ENCODE results near the gene ESYT3. TPM values are rescaled to one million over a fixed set of nuclear protein-coding genes. Genes with fewer than 3 reads are reported as not detected.
"Not testable (repeated sequence)": the region's sequence is repeated elsewhere in the genome, so short reads cannot be mapped to it uniquely, and the experiment has no call there.

ESYT3 gene
- polyA plus RNA-seq, 12 donors = 10.4 to 31.0 (median 19.5) TPM; not detected in 1

DNA sequence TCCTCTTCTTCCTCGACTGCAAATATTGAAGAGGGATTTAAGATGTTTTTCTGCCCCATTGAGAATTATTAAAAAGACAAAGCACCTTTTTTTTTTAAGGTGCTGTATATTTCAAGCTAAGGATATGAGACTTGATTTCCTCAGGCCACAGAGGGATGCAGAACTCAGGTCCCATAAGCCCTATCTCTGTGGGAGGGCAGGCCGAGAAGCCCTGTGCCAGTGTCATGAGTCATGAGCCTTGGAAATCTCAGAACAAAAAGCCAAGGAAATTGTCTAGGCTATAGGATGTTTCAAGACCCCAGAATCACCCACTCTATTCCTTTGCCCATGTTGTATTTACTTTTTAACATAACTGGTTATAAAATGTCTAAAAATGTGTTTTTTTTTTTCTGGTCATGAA, 7.3 kb downstream of the ESYT3 start:
- DNase-seq = no peak

DNA sequence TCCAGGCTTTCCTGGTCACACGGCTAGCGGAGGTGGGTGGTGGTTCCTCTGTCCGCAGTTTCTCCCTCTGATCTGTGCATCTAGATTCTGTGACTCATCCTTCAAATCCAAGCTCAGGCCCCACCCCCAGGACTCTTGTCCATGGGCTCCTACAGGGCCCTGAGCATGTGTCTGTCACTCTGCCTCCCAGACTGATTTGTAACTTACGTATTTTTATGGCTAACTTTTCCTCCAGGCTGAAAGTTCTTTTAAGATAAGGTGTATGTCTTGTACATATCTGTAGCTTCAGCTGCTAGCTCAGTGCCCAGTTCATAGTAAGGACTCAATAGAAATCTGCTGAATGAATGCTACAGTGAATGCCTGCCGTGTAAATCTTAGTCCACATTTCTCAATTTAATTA, 8.0 kb downstream of the ESYT3 start:
- DNase-seq = no peak

DNA sequence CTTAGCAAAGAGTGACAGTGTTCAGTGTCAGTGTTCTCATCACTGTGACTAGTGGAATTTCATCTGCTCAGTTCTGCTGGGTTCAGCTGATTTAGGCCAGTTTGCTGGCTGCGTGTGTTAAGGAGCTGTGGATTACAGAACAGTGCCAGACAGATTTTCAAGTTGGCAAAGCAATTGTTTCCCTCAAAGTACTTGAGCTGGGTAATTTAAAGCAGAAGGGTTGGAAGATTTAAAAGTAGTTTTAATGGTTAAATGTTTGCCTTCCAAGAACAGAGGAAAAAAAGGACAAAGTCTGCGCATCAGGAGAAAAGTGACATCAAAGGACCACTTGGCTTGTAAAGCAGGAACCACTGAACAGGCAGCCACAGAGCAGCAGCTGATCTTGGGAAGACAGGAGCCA, 8.7 kb downstream of the ESYT3 start:
- DNase-seq = no peak

DNA sequence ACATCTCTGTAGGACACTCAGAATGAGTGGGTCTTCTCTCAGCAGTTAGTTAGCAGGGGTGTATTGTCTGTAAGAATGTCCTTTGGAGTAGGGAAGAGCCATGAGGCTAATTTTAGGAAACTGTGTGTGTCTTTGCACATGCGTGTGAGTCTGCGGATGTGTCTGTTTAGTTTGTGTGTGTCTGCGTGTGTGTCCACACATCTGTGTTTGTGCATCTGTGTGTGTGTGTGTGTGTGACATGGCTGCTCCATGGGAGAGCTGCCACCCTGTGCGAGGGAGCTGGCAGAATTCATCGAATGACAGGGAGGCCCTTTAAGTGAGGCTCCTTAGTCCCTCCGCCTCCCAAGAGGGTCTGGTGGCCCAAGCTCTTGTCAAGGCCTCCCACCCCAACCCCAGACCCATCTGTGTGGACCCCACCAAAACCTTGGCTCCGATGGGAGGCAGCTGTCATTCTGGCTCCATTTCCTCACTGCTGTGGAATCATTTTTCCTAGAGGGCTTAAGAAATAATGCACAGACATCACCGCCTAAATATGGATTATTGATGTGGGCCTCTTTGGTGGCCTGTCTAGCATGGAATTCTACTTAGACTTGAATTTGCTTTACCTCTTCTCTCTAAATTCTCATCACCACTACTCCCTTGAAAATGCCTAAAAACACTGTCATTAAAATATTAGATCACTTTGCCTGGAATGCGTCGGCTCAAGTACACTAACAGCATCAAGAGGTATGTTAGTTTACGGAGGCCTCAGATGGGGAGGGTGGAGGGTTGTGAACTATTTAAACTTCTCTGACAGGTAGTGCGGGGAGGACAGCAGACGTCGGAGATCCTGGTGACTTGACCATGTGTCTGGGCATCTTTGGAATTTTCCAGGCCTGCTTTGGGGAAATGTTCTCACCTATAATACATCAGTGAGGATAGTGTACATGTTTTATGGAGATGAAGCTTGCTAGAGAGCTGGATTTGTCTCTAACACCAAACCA, 9.4 kb downstream of the ESYT3 start:
- peak; percentile 38 for DNase-seq

DNA sequence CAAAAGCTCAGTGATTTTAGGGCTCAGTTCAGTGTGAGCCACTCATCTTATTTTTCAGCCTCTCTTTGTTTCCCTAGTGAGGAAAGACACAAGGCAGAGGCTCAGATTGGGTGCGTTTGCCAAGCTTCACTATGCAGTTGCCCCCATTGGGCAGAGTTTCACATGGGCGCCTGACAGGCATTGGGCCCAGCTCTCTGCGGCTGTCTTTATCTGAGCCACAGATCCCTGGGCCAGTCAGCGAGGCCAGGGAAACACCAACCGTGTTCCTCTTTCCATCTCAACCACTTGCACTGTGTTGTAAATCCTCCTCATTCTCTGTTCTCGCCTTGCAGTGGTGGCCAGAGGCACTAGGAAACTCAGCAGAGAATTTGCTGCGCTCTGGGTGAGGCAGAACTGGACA, 10.8 kb downstream of the ESYT3 start:
- DNase-seq = no peak

DNA sequence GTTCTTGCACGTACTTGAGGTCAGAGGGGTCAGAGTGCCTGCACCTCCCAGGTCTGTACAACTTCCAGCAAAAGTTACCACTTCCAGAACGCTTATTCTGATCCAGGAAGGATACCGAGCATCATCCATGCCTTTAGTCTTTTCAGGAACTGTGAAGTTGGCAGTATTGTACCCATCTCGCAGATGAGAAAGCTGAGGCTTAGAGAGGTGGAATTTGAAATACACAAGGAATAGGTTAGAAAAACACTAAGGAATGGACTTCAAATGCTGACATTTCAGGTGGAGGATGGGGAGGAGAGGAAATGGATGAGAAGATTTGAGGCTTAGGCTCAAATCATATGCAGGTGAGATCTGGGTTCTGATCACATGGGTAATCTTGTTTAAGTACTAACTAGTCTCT, 11.2 kb downstream of the ESYT3 start:
- no peak for DNase-seq

DNA sequence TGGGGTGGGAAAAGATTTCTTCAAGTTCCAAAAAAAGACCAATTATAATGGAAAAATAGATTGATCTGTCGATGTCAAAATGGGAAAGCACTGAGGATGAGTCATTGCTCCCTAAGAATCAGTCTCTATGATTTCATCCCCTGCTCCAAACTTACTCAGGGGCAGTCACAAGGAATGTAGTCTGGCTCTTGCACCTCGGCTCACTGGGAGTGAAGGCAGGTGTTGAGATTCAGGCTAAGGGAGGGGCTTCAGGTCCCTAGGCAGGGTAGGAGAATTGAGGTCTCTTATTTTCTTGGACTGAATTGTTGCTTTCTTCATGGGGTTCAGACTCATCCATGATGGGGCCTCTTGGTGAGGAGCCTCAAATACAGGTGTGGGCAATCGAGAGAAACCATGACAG, 14.2 kb downstream of the ESYT3 start:
- no peak for DNase-seq

DNA sequence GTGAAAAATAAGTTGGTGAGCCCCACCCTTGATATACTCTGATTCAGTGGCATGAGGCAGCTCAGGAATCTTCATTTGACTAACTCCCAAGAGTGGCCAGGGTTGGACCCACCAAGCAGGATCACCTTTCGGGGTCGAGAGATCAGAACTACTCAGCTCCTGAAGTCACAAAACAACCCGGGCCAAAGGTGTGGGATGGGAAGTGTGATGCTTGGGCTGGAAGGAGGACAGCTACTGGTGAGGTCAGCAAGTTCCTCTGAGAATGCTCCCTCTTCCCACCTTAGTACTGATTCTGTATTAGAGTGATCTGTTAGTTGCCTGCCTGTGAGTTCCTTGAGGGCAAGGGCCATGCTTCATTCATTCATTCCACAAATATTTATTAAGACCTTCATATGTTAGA, 15.1 kb downstream of the ESYT3 start:
- DNase-seq = no peak

DNA sequence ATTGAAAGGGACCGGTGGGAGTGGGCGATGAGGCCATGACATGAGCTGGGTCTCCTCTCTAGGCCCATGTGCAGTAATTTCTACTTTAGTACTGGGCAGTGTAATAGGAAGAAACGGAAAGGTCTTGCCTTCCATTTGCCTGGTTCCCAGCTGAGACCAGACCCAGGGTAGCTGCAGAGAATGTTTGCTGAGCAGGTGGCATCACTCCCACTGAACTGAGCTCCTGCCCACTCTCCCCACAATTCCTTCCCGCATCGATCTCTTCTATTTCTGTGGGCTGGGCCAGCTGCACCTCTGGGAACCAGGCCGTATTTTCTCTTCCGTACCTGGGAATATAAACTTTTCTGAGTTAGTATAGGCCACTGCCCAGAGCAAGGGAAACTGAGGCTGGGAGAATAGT, 15.8 kb downstream of the ESYT3 start:
- DNase-seq = no peak

DNA sequence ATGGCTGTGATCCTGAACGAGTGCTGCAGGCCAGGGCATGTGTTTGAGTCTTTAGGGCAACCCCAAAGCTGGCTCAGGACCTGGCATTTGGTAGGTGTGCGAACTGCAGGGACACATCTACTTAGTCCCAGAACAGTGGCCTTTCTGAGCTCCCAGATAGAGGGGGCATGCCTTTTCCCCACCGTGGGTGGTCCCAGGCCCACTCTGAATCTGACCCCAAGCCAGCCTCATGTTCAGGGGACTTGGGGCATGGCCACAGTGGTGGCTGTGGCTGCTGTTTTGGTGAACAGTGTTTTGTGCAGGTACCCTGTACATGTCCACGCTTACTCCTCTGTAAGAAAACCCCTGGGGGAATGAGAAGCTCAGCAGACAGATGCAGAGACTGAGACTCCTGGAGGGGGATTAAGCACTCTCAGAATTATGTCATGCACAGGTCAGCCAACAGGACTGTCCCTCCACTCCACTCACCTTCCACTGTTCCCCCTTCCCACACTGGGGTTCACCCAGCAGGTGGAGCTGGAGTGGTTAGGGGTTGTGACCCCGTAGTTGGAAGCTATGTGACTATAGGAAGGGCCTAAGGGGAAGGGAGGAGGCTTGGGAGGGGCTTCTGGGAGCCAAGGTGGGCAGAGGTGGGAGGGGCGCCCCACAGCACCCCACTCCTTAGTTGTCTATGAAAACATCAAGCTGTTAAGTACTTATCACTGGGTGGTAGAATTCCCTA, 16.4 kb downstream of the ESYT3 start:
- DNase-seq = no peak

DNA sequence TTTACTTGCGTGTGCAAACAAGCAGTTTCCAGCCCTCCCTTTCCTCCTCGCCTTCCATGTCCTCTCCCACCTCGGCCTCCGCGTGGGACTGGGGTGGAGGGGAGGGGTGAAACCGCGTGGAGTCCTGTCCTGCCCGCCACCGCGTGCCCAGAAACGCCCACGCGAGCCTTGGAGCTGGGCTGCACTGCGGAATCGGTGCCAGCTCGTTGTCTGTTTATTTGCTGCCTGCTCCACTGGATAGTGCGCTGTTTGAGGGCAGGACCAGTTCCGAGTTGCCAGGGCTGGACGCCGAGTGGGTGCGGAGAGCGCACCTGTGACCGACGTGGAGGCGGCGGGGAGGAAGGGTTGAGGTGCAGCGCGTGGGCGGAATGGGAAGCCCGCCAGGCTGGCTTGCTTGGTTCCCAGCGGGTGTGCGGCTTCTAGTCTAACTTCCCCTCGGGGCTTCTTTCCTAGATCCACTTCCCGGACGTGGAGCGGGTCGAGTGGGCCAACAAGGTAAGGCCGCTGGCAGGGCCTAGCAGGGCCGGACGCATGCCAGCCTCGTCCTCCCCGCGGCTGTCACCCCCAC, 17.3 kb downstream of the ESYT3 start:
- no peak for DNase-seq

DNA sequence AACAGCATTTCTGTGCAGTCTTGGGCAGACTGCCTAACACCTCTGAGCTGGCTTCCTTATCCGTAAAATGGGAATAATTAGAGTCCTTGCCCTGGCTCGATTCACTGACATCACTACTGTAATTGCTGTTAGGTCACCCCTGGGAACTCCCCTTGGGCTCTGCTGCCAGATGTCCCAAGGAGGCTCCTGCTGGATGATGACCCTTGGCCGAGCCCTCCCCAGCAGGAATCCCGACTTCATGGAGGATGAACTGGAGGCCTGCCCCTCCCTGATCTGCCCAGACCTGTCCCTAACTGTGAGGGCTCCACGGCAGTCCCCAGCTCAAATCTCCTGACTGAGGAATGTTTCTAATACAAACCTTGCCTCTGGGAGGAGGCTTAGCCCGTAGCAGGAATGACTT, 18.0 kb downstream of the ESYT3 start:
- DNase-seq = no peak

DNA sequence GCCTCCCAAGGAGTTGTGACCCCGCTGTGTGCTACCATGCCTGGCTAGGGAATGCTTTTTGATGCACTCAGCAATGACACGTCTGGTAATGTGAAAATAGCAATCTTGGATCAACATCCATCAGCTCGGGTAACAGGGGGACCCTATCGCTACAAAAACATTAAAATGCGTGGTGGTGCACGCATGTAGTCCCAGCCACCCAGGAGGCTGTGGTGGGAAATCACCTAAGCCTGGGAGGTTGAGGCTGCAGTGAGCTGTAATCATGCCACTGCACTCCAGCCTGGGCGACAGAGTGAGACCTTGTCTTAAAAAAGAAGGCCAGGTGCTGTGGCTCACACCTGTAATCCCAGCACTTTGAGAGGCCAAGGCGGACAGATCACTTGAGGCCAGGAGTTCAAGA, 19.5 kb downstream of the ESYT3 start:
- not testable (repeated sequence) for DNase-seq

DNA sequence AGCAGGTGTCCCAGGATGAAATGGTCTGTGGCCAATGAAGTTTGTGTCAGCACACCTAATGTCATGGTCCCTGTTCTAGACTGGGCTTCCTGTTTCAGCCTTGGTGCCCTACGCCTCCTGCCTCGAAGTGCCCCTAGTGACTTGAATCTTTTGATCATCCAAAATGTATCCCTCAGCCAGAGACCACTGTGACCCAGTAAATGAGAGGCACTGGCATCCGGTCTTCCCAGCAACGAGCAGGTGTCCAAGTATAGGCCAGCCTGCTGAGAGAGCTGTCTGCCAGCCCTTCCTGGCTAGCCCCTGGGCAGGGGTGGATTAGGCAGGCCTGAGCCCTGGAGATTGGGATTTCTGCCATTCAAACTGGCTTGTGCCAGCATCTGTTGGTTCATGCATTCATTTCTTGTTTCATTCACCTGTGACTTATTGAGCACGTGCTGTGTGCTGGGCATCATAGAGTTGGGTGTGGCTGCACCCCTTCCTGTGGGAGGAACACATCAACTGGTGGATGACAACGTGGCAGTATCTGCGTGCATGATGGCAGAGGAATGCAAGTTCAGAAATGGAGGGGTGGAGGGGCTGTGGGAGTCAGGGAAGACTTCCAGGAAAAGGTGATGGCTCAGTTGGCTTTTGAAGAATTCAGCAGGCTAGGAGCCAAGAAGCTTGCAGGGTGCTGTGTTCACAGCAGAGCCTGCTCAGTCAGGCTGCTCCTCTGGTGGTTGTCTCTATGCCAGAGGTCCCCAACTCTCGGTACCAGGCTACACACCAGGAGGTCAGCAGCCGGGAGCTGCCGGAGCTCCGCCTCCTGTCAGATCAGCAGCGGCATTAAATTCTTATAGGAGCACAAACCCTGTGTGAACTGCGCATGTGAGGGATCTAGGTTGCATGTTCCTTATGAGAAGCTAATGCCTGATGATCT, 21.6 kb downstream of the ESYT3 start:
- DNase-seq = no peak

DNA sequence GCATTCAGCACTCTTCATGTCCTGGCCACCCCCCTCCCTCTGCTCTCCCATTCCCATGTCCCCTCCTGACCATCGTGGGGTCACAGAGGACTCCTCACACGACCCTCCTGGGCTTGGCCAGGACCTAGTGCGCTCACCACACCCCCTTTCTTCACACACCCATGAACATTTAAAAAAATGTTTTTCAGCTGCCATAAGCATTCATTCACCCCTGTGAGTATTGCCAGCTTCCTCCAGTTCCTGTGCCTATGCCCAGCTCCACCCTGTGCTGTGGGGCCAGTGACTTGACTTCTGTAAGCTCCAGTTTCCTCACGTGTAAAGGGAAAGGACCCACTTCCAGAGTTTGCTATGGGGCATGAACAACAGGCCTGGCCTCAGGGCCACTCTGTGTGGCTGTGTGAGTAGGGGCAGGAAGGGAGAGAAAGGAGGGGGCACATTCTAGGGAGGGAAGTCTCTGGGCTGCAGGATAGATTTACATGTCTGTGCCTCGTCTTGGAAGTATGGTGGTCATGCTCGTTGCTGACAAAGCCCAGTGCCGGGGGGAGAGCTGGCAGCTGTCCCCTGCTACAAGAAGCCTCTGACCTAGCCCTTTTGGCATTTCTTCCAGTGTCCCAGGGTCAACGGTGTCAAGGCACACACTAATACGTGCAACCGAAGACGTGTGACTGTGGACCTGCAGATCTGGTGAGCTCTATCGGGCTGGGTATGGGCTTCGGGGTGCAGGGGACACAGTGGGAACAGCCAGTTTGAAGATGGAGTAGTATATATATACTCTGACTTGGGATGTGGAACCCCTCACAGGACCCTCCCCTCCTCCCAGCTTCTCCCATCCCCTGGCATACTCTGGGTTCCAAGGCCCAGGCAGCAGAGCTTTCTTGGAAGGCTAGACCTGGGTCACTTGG, 22.8 kb downstream of the ESYT3 start:
- DNase-seq = no peak

DNA sequence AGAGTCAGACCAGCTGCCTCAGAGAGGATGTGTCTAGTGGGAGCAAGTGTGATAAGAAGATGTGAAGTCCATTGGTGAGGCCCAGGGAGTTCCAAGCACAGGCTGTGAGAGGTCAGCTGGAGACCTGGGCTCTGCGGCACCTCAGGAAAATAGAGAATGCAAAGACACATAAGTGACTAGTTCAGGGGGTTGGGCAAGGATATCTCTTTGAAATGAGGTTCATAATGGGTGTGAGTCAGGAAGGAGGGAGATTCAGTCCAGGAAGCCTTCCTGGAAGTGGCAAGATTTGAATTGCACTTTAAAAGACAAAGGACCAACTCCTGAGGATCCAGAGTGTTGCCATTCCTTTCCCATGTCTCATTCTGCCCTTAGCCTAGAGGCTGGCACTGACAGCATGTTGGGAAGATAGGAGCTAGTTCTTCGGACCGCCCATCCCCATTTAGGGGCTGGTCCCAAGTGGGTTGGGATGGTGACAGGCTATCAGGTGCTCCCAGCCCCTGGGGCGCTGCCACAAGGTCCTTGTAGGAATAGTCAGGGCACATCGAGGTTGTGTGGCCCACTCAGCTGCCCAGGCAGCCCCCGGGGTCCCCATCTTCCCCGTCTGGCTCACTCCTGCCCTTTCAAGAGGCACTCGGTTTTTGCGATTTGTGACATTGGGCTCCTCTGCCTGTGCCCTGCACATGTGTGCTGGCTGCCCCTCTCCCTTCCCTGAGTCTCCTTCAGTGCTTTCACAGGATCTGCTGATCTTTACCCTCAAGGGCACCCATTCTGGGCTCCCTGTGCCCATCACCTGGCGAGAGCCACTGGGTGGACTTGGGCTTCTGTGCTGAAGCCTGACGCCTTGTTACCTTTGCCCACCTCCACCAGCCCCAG, 23.7 kb downstream of the ESYT3 start:
- no peak for DNase-seq

DNA sequence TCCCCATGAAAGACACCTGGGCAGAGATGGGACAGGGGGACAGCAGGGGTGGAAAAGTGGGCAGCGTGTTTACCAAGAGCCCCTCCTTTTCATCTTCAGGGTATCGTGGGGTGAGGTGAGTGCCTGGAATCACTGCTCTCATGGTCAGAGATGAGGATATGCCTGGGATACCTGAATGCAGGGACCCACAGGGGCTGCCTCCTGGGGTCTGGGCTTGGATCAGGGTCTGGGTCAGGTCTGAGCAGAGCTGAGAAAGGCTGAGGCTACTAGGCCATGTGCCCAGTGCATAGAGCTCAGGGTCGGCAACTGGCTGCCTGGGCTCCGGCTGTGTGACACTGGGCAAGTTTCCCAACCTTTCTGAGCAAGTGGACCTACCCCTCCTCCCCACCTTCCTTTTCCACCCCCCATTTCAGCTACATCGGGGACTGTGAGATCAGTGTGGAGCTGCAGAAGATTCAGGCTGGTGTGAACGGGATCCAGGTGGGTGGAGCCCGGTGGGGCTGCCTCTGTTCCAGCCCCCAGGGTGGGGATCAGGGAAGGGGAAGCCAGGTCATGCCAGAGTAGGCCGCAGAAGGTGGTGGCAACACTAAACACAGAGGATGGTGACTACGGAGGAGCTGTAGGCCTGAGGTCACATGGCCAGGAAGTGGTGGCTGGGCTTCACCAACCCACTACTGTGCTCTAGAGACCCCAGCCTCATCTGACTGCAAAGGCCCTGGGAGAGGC, 24.5 kb downstream of the ESYT3 start:
- DNase-seq = no peak

DNA sequence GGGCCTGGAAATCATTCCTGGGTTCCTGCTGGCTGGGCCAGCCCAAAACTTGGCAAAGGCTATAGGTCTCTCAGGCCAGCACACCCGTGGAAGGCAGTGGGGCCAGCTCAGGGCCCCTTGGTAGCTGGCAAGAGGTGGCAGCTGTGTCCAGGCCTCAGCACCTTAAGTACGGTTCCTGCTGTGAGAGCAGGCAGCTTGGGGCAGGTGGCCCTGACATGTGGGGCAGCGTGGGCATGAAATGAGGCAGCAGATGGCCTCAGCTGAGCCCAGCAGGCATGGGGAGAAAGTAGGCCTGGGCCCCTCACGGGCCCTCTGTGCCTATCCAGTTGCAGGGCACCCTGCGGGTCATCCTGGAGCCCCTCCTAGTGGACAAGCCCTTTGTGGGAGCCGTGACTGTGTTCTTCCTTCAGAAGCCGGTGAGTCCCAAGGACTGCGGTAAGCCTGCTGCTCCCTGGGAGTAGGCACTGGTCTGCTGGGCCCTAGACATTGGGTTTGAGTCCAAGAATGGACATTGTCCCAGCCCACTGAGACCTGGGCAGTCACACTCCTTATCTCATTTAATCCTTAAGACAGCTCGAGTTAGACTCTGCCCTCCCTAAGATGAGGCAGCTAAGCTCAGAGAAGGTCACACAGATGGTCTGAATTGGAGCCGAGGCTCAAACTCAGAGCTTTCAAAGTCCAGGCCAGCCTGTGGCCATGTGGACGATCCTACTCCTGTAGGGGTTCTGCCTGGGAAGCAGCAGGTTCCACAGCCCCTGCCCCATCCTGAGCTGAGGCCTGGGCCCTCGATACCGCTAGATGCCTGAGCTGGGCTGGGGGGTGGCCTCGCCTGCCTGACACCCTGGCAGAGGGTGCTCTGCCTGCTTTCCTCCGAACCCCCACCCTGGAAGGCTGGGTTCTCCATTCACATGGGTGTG, 25.5 kb downstream of the ESYT3 start:
- peak; percentile 15 for DNase-seq
